Lower leg skin (tissue), 4 donors: ENCODE data around the gene IST1. TPM values are rescaled to one million over a fixed set of nuclear protein-coding genes. Genes with fewer than 3 reads are reported as not detected.
"Not testable (repeated sequence)": the region's sequence is repeated elsewhere in the genome, so short reads cannot be mapped to it uniquely, and the experiment has no call there.

ENCODE experiments used
- DNase-seq, 2 donors: peaks; one replicate each; pipeline ENCODE4 v3.0.0-alpha.2; 2019; ENCODE audit warnings: low spot score in 2 of 2
- H3K4me3 ChIP-seq: fragments of 200-600 bp; sonication (generic); 2 replicates; pipeline ENCODE4 v1.5.1; 2017; ENCODE audit warnings: mild to moderate bottlenecking, low read depth; ENCODE audit not compliant: poor library complexity, severe bottlenecking
- CTCF ChIP-seq, 3 donors: fragments of 450-650 bp; IDR thresholded peaks; one replicate each; pipeline ENCODE4 v1.5.1; 2016; ENCODE audit warnings: antibody characterized with exemption in 3 of 3, mild to moderate bottlenecking in 3 of 3, moderate library complexity in 2 of 3
- POLR2A ChIP-seq, 2 donors: fragments of 450-650 bp; IDR thresholded peaks; one replicate each; pipeline ENCODE4 v1.6.1; 2016 to 2017; ENCODE audit warnings: antibody characterized with exemption in 2 of 2, mild to moderate bottlenecking in 1 of 2, moderate library complexity in 1 of 2
- WGBS, 2 donors: methylation state at CpG; one replicate each; pipeline ENCODE4 v1.1.5; 2018; 5-methylcytosine and 5-hydroxymethylcytosine counted together
- intact Hi-C: fragments of 100-400 bp; cut with DNase I; formaldehyde crosslinking; loops from one replicate; pipeline ENCODE4 v1.15.0; 2023; ENCODE audit warnings: low total_unique reads
- total RNA-seq, 4 donors: library from RNA; depleted of rRNA; stranded (reverse); fragments of >200 nt; gene quantifications; one replicate each; pipeline ENCODE4 v1.1.0, GENCODE V29; 2016

Gene IST1
- total RNA-seq, 4 donors from 2014 or later, result 153 to 227 (median 197) TPM

DNA sequence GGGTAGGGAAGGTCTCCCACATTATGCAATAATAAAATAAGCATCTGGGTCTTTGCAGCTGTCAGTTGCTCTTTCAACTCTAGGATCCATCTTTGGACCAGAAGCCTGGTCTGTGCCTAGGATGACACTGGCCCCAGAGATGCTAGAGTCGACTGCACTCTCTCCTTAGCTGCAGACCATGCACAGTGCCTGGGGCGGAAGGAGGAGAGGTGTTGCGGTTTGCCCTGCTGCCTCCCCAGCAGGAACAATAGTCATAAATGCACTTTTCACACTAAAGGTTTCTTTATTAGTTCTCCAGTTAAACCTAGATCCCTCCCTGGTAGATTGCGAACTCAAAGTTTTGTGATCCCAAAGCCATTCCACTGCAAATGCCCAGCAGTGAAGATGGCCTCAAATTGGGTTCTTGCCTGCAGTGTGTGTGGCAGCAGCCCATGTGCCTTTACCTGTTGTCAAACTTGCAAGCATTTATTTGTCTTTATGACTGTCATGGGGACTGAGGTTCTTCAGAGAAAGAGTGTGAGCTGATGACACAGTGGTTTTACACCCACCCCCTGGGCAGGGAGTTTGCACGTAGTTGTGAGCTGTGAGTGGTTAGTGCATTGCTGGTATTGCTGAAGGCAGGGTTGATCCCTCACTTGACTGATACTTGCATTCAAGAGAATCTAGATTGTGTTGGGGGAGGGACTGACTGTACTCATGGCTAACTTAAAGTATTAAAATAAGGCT is 39.2 kb upstream of the IST1 start:
- no peak overlapping the region for H3K4me3 ChIP-seq
- WGBS, 2 donors, result 73 to 86% methylated on average over 5 of the region's 5 CpGs
- no peak for DNase-seq
- TF ChIP-seq POLR2A (IDR thresholded peaks at IDR 0.05), result no peak
- no peak for TF ChIP-seq CTCF (IDR thresholded peaks at IDR 0.05)
- intact Hi-C loops, result no loop called here

DNA sequence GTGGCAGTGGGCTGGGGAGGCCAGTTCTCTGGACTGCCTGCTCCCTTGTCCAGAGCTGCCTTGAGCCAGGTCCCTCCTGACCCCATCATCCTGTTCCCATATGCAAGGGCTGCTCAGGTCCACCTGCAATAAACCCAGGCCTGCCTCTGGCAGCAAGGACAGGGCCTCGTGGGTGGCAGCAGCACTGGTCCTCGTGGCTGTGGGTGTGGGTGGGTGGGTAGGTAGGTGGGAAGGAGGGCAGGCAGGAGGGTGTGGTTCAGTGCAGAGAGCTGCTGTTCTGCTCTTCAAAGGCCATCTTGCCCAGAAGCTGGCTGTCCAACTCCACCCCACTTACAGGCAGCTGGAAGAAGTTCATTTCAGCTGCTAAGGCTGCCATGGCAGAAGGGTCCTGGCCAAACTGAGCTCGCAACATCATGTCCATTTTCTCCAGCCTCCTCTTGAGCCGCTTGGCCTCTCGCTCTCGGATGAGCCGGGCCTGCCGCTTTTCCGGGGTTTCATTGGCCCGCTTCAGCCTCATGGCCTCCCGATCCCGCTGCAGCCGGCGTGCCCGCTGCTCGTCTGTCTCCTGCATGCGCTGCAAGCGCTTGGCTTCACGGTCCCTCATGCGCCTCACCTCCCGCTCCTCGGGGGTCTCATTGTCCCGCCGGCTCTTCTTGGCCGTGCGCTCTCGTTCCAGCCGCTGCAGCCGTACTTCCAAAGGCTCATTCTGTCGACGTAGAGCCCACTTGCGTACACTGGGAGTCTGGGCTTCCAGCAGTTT is 35.4 kb upstream of the IST1 start:
- WGBS, 2 donors, result 92 to 93% methylated on average over 32 of the region's 32 CpGs
- DNase-seq, result no peak
- TF ChIP-seq CTCF (IDR thresholded peaks at IDR 0.05), result no peak
- TF ChIP-seq POLR2A (IDR thresholded peaks at IDR 0.05), result no peak
- H3K4me3 ChIP-seq, result no peak overlapping the region
- intact Hi-C loops, result no loop called here

DNA sequence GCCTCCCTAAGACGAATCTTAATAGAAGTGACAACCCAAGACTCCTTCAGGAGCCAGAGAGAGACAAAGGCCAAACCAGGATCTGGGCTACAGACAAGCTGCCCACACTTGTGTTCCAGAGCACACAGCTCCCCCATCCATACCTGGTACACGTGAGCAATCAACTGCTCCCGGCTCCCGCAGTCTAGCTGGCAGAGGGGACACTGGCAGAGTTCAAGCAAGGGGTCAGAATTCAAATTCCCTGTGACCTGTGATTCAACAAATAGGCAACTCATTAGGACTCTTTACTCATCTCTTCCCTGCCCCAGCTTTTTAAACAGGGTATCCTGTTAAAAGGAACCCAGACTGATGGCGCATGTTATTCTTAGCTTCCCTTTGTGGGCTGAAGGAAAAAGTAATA is 31.3 kb upstream of the IST1 start:
- WGBS, 2 donors, result 94 to 96% methylated on average over 5 of the region's 5 CpGs
- H3K4me3 ChIP-seq, result no peak overlapping the region
- no peak for TF ChIP-seq POLR2A (IDR thresholded peaks at IDR 0.05)
- TF ChIP-seq CTCF (IDR thresholded peaks at IDR 0.05), result no peak
- intact Hi-C loops, result no loop called here
- peak in 1 of 2 donors; percentile 62 for DNase-seq

DNA sequence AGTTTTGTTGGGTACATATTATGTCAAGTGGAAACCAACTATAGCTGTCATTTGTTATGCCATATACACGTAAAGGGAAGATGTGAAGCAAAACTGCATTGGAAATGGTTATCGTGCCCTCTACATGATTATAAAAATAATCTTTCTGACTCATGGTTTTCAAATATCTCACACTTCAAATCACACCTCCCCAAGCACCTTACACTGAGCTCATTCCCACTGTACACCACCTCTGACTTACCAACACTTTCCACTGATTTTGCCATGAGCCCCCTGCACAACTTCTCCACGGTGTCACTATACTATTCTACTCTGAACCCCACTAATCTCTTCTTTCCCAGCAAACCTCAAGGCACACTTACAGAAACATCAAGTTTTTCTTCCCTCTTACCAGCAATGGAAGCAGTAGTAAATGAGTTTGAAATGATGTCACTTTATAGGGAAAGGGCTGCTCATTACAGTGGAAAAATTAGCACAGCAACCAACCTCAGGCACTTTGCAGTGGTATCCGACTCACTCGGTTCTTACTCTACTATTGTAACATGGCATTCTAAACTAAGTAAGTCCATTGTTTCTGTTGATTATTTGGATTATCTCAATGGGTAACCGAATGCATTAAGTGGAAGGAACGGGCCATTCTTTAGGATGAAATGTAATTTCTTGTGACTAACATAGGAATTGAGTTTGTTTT is 30.0 kb upstream of the IST1 start:
- intact Hi-C loops, result no loop called here
- DNase-seq, result peak in 1 of 2 donors; percentile 21
- WGBS, 2 donors, result 84 to 92% methylated on average over 7 of the region's 7 CpGs
- no peak overlapping the region for H3K4me3 ChIP-seq
- TF ChIP-seq POLR2A (IDR thresholded peaks at IDR 0.05), result no peak
- no peak for TF ChIP-seq CTCF (IDR thresholded peaks at IDR 0.05)

DNA sequence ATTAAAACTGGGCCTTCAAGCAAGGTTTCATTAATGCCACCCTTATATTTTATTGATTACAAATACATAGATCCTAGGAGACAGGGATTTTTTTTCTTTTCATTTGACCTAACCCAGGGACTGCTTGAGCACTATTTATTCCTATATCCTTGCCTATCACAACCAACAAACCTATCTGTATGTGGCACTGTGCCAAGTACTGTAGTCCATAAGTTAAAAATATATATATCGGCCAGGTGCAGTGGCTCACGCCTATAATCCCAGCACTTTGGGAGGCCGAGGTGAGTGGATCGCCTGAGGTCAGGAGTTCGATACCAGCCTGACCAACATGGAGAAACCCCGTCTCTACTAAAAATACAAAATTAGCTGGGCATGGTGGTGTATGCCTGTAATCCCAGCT is 28.2 kb upstream of the IST1 start:
- intact Hi-C loops, H3K4me3 ChIP-seq: not testable (repeated sequence)
- peak in 1 of 2 donors; percentile 9 for DNase-seq
- WGBS, 2 donors, result 90 to 97% methylated on average over 6 of the region's 6 CpGs

DNA sequence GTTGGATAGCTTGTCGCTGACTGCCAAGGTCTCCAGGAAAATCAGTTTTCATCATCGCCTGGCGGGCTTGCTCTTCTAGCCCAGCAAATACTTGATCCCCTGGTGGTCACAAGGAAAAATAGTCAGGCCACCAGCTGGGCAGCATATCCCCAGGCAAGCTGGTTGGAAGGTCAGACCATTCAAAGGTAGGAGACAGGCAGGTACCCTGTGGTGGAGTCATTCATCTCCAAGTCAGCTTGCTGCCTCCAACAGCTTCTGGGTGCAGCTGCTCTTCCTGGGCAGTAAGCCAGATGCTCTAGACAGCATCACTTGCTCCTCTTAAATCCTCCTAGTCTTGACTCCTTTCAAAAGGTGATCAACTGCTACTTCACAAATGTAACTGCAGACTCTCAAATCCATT is 27.4 kb upstream of the IST1 start:
- TF ChIP-seq CTCF (IDR thresholded peaks at IDR 0.05), result no peak
- no peak for TF ChIP-seq POLR2A (IDR thresholded peaks at IDR 0.05)
- DNase-seq, result peak in 1 of 2 donors; percentile 60
- 93 to 96% methylated on average over 3 of the region's 3 CpGs for WGBS, 2 donors
- intact Hi-C loops, result no loop called here
- H3K4me3 ChIP-seq, result no peak overlapping the region
